ENCODE measurements around the gene RPS21.

Gene RPS21

DNA sequence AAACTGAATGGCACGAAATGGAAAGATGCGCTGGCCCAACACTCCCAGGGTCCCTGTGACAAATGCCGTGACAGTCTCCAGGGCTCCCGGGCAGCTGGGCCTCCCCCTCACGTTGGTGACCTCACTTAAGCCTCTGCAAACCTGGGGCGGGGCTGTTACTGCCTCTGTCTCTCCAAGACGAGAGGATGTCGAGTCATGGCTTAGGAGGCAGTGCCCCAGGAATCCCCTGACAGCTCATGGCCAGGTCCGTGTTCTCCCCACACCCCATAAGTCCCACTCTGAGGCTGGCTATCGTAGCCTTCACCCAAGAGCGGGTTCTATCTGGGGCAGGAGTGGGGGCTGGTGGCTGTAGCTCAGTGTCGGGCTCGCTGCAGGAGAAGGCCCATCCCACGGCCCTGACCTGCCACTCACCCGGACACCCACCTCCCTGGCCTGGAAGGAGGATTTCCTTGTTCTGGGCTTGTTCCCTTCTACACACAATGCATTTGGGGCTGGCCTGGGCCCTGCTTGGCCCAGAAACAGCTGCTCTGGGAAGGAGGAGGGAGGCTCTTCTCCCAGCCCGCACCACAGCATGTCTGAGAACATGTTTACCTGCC is 5.6 kb upstream of the RPS21 start:
- DNase-seq: no peak

DNA sequence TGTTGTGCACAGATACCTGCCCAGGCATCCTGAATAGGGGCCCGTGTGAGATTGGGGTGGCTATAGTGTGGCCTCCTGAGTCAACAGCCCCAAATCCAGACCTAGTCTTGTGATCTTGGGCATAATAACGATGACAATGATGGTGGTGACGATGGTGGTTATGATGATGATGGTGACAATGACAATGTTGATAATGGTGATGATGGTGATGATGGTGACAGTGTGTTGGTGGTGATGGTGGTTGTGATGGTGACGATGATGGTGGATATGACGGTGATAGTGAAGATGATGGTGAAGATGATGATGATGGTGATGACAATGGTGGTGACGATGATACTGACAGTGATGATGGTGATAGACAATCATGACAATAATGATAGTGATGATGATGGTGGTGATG is 5.1 kb upstream of the RPS21 start:
- DNase-seq: no peak

- DNase-seq: peak; percentile 48
Measured at GRCh38 chr20:62382306-62383198, 4.4 kb upstream of the RPS21 start.

DNA sequence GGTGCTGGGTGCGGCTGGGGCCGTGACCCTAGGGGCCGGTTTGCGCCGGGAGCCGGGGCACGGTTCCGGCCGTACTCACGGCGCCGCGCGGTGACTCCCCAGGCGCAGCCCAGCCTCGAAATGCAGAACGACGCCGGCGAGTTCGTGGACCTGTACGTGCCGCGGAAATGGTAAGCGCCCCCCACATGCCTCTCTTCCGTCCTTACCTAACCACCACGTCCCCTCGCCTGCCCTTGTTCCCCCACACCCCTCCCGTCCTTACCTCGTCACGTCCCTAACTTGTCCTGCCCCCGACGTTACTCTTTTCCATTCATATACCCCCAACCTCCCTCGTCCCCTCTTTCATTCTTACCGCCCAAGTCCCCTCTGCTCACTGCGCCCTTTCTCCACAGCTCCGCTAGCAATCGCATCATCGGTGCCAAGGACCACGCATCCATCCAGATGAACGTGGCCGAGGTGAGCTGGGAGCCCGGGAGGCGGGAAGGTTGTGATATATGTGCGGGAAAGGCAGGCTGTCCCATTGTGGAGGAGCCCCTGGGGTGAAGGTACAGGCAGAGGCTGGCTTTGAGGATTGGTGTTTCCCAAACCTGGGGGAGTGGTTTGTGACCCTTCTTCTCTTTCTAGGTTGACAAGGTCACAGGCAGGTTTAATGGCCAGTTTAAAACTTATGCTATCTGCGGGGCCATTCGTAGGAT is 463 bp downstream of the RPS21 start:
- no peak for DNase-seq

DNA sequence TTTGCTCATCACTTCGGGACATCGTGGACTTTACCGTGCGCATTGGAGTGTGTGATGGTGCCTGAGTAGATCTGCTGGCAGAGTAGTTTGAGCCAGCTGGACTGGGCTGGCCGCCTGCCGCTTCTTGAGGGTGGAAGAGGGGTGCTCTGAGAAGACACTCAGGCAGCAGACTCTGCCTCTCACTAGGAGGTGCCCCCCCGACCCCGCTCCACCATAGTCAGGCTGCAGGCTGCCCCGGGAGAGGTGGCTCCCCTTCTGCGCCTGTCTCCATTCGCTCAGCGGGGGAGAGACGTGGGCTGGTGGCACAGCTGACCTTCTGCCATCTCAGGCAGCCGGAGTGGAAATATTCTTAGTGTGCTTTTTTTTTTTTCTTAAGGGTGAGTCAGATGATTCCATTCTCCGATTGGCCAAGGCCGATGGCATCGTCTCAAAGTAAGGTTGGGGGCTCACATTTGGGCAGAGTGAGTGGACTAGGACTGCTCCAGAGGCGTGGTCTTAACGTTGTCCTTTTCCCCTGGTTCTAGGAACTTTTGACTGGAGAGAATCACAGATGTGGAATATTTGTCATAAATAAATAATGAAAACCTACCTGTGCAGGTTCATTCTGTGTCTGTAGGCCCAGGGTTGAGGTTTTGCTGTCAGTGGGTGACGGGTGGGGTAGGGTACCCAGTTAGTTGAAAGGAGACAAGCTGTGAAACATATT is 1.2 kb downstream of the RPS21 start:
- no peak for DNase-seq

DNA sequence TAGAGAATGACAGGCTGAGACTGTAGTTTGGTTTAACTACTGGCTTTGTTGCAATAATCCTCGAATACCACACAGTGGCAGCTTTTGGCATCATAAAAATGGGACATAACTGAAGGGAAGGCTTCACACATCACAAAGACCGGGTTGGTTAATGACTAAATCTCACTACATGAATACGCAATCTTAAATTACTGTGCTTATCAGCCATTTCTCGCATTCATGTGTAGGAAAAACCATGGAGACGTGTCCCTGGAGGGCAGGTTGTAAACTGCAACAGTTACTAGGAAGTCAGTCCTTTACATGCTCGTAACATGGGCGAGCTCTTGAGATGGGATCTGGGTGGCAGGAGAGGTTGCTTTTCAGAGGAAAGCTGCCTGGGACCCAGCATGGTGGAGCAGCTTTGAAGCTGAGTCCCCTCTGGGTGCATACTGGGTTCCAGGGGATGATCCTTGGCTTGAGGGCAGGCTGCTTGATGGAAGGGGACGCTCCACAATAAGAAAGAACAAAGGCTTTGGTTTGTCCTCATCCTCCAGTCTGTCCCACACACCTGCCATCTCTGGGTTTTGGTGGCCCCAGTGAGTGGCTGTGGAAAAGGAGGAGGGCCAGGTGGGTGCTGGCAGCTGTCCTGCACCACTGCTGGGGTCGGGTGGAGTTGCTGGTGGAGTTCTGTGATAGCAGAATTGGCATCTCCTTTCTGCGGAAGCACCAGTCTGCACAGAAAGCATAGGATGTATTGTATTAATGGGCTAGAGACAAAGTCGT is 2.1 kb downstream of the RPS21 start:
- DNase-seq: no peak

- DNase-seq: no peak
Measured at GRCh38 chr20:62389601-62390087, 2.7 kb downstream of the RPS21 start.

DNA sequence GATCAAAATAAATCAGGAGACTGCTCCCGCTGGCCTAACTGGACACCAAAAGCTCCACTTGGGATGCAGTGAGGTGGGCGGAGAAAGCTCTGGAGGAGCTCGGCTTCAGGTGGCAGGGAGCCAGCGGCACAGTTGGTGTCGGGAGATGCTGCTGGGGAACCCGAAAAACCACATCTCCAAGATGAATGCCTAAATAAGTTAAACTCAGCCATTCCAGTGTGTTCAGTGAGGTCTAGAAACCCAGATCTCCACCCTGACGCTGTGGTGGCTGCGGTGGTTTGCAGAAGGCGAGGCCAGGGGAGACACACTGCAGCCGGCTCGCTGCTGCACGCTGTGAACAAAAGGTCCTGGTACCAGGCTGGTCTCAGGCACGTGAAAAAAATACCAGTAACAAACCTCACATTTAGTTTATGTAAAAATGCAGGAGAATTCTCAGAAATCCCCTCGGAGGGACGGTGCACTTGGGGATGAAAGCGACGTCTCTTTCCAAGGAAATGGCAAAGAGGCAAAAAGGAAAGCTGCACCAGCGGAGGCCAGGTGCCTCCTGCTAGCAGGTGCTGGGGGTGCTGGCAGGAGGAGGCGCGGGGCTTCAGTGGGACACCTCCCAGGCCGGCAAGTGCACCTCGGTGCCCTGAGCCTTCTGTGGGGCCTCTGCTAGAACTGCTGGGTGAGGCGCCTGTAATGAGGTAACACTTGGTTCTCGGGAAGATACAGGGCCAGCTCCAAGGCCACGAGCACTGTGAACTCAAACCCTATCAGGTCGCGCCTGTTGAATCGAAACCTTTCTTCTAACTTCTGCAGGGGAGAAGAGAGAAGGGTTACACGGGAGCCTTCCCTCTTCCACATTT is 3.6 kb downstream of the RPS21 start:
- DNase-seq: no peak

DNA sequence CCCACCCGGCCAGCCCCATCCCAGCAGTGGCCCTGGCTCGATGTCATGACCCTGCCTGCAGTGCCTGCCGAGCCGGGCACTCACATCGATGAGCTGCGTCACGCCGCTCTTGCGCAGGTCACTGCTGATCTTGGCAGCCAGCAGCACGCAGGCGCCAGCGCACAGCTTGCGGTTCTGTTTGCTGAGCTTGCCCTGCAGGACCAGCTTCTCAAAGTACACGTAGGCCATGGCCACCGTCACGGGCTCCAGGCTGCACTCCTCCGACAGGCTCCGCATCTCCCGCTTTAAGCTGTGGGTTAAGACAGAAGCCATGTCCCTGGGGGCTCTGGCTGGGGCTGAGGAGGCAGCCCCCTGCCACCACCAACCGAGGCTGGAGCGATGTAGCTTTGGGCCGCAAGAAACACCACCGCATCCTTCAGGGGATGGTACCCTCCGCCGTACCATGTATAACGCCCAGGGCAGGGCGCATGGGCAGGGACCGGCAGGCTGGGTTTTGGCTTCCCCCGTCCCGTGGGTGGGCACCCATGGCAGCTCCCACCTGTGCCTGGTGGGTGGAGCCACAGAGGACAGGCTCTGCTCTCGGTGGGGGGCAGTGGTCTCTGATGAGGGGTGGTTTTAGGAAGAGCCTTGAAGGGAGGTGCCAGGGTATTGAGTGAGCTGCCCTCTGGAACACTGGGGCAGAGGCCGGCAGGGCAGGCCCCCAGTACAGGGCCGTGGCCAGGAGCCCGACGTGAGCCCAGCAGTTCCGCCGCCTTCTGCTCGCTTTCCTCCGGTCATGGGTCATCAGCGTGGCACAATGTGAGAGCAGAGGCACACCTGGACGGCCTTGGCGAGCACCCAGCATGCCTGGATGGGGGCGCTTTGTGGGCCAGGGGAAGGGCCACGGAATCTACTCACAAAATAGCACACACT is 4.5 kb downstream of the RPS21 start:
- DNase-seq: no peak

GRCh38 chr20:62392077-62392418 is 5.1 kb downstream of the RPS21 start:
- no peak for DNase-seq

DNA sequence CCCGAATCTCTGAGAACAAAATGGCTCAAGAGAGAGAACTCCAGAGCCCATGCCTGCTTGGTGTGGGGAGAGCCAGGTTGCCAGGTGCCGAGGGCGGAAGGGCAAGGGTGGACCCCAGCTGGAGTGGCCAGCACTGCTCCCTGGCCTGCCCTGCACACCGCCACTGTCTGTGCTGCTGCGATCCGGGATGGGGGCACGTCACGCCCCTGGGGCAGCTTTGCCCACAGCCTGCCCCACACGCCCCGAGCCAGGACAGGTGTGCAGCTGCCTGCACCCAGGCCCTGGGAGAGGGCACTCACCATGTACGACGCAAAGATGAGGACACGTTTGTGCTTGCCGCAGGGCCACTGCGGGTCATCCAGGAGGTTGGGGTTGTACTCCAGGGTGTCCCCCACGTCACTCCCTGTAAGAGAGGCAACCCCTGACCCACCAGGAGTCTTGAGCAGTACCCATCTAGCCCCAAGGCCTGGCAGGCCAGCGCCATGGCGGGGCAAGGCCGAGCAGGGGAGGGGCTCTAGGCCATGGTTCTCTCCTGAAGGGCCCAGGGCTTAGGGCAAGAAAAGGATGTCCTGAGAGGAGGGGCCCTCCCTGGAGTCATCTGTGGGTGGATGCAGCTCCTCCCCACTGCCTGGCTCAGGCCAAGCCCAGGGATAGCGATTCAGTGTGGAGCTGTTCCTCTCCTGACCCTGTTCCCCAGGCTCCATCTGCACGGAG is 5.9 kb downstream of the RPS21 start:
- DNase-seq: no peak

GRCh38 chr20:62393335-62393665 is 6.4 kb downstream of the RPS21 start:
- DNase-seq: no peak

DNA sequence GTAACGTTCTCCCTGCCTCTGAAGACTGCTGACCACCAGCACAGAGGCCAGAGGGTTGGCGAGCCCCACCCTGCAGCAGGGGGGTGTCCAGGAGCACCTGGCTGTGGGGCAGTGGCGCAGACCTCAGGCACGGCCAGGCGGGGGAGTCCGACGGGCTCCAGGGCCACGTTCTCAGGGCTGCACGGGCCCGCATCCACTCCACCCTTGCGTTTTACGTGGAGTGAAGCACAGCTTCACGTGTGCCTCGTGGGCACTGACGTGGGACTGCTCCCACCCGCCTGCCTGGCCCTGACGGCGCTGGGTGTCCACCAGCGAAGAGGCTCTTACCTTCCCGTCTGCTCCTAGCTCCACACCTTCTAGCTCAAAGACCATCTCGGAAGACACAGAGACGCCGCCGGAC is 6.9 kb downstream of the RPS21 start:
- no peak for DNase-seq

DNA sequence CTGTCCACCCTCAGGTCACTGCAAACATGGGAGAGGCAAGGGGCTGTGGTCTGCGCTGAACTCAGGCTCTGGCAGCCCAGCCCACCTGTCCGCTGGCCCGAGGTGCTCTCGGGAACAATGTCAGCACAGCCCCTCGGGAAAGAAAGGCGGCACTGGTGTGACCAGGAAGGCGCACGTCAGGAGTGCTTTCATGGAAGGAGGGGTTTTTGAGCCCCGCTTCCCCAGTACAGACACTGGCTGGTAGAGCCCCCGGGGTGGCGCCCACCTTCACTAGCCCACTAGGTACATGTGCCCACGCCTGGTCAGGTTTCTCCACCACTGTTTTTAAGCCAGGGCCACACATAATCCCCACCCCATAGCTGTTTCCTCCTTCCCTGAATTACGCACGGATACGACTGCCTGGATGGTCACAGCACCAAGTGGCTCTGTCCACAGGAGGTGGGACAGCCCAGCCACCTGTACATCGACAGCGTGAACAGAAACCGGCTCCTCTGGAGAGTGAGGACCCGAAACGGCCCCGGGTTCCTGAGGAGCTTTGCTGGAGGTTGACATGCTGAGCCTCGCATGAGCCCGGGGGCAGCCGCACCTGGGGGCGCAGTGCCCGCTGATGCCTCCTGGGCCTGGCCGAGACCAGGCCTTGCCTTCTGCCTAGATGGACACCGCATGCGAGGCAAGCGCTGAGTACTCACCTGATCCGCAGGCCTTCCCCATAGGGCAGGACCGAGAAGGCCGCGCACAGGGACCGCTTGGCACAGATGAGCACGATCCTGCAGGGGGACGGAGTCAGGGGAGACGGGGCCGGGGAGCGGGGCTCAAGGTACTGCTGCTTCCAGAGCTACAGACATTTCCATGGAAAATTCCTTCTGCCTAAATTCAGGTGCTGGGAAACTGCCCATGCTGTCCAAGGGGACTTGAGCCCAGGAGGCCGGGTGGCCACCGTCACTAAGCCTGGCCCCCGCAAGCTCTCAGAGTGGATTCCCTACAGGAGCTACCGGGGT is 7.6 kb downstream of the RPS21 start:
- no peak for DNase-seq

GRCh38 chr20:62395311-62396242 is 8.7 kb downstream of the RPS21 start:
- no peak for DNase-seq

DNA sequence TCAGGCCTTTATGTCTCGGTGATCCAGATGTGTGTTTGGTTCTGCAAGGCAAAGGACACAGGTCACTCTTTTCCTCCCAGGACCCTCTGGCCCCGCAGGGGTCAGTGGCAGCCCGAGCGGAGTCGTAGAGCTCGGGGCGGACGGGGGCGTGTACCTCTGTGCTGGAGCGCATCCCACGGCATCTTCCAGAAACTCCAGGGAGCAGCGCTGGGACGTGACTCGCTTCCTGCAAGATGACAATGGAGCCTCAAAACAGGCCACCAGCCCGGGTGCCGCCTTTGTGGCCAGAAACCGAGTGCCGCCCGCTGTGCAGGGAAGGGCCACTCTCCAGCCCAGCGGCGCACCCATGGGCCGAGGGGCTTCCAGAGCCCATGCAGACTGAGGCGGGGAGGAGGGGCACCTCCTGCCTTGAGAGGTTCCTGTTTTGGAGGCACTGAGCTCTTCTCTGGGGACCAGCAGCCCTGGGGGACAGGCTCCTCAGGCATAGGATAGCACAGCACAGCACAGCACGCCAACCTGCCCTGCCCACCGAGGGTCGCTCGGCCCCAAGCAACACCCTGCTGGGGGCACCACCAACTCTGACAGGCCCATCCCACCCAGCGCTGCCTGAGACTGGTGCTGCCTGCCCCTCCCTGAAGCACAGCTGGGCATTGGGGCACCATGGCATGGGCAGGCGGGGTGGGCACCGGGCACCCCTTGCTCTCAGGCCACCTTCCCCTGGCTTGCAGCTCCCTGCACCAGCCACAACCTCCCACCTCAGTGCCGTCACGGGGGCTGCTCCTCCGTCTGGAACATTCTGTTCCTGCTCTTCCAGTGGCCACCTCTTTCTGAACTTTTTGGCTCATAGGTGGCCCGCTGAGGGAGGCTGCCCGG is 9.7 kb downstream of the RPS21 start:
- DNase-seq: no peak
